Middle frontal gyrus (tissue), 1 donor: ENCODE data around the gene PCDHB10.

ENCODE experiments used
- DNase-seq: peaks from one replicate; pipeline ENCODE4 v3.0.0-alpha.2; 2015; ENCODE audit warnings: low spot score; ENCODE audit errors: extremely low spot score

PCDHB10 gene

GRCh38 chr5:141236516-141237313 lies 44.6 kb downstream of the PCDHB10 start:
- no peak for DNase-seq

GRCh38 chr5:141241496-141241895 lies 49.3 kb downstream of the PCDHB10 start:
- no peak for DNase-seq
